AG09319 (cell line): ENCODE measurements around the gene SSBP1.
"Not testable (repeated sequence)": the region's sequence is repeated elsewhere in the genome, so short reads cannot be mapped to it uniquely, and the experiment has no call there.

ENCODE experiments used
- DNase-seq: peaks from one replicate; pipeline ENCODE4 v3.0.0-alpha.2; 2010; ENCODE audit warnings: low read depth; ENCODE audit errors: extremely low read depth
- CTCF ChIP-seq: IDR thresholded peaks from 2 replicates; pipeline ENCODE4 v1.5.1; 2011; ENCODE audit warnings: low read depth, mild to moderate bottlenecking, inconsistent platforms, low read length, moderate library complexity

Gene SSBP1

GRCh38 chr7:141737836-141738591 lies at the start of gene SSBP1:
Gene SSBP1, plus strand, starts transcription at chr7:141738358. Its CDS starts 809 bp downstream, at chr7:141739167.
- peak; percentile 93 for DNase-seq
- TF ChIP-seq CTCF = peak; percentile 89

GRCh38 chr7:141689072-141689825 lies 48.9 kb upstream of the SSBP1 start:
- DNase-seq = not testable (repeated sequence)

- no peak for DNase-seq
- TF ChIP-seq CTCF = no peak
These were observed 46.6 kb upstream of the SSBP1 start for GRCh38 chr7:141691540-141691939.

- no peak for DNase-seq
- no peak for TF ChIP-seq CTCF
These were observed 46.2 kb upstream of the SSBP1 start for GRCh38 chr7:141691961-141692360.

GRCh38 chr7:141693082-141693481 lies 45.1 kb upstream of the SSBP1 start:
- no peak for DNase-seq
- no peak for TF ChIP-seq CTCF

- DNase-seq = no peak
- no peak for TF ChIP-seq CTCF
These were observed 42.3 kb upstream of the SSBP1 start for GRCh38 chr7:141695803-141696289.

- no peak for TF ChIP-seq CTCF
- no peak for DNase-seq
These were observed 41.8 kb upstream of the SSBP1 start for GRCh38 chr7:141696348-141696747.
